Measurements from ENCODE around the gene S100A3.
"Not testable (repeated sequence)": the region's sequence is repeated elsewhere in the genome, so short reads cannot be mapped to it uniquely, and the experiment has no call there.

S100A3 gene

DNA sequence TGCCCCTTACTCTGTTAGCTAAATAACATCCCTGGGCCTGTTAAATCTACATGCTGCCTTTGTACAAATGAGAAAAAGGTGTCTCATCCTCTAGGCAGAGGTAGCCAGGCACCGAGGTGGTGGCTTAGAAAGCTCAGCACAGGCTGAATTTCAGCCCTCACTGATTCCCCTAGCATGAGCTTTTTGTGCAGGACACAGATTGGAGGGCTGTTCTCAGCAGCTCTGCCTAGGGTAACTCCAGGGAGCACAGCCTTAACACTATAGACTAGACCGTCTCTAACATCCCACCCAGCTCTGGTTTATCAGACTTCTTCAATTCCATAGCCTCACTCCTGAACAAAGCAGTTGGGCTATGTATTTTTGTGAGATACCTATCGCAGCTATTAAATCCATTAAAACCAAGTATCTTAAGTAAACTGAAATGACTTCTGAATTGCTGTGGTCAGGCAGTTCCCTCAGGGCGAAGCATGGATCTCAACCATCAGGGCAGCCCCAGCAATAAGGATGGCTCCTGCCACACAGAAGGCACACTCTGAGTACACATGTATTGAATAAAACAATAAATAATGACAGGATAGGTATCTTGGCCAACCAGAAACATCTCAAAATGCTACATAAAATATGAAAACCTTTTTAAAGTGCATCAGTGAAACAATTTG, 28.1 kb downstream of the S100A3 start:
- H3K27me3 ChIP-seq (ENCODE audit: control insufficient read depth, insufficient read depth, low read length) = peaks cover 34% of the 10 kb centered on the region
- H3K4me3 ChIP-seq (ENCODE audit: low read depth, low read length) = no peak overlapping the region
- H3K36me3 ChIP-seq (ENCODE audit: control insufficient read depth, insufficient read depth, low read length) = no peaks in the 10 kb centered on the region
- H3K9me3 ChIP-seq (ENCODE audit: control insufficient read depth, insufficient read depth, low read depth, low read length) = no peaks in the 10 kb centered on the region
- peaks cover 18% of the 10 kb centered on the region for H3K4me1 ChIP-seq (ENCODE audit: control insufficient read depth, insufficient read depth, low read length)
- H3K27ac ChIP-seq (ENCODE audit: low read depth, low read length) = no peak overlapping the region
- no peak overlapping the region for H3K9ac ChIP-seq (ENCODE audit: low read length)

- Histone ChIP-seq H3K4me1 (ENCODE audit: control insufficient read depth, insufficient read depth, low read length) (peaks cover 18% of the 10 kb centered on the region), H3K27me3 (ENCODE audit: control insufficient read depth, insufficient read depth, low read length) (peaks cover 41% of the 10 kb centered on the region)
- not testable (repeated sequence) for H3K36me3 ChIP-seq (ENCODE audit: control insufficient read depth, insufficient read depth, low read length); H3K4me3 ChIP-seq (ENCODE audit: low read depth, low read length); H3K27ac ChIP-seq (ENCODE audit: low read depth, low read length); H3K9me3 ChIP-seq (ENCODE audit: control insufficient read depth, insufficient read depth, low read depth, low read length); H3K9ac ChIP-seq (ENCODE audit: low read length)
Observed at GRCh38 chr1:153520137-153520691, 28.8 kb downstream of the S100A3 start.

- H3K9ac ChIP-seq (ENCODE audit: low read length) = no peak overlapping the region
- H3K4me1 ChIP-seq (ENCODE audit: control insufficient read depth, insufficient read depth, low read length) = peaks cover 17% of the 10 kb centered on the region
- peaks cover 50% of the 10 kb centered on the region for H3K27me3 ChIP-seq (ENCODE audit: control insufficient read depth, insufficient read depth, low read length)
- H3K36me3 ChIP-seq (ENCODE audit: control insufficient read depth, insufficient read depth, low read length) = no peaks in the 10 kb centered on the region
- no peak overlapping the region for H3K27ac ChIP-seq (ENCODE audit: low read depth, low read length)
- no peak overlapping the region for H3K4me3 ChIP-seq (ENCODE audit: low read depth, low read length)
- H3K9me3 ChIP-seq (ENCODE audit: control insufficient read depth, insufficient read depth, low read depth, low read length) = no peaks in the 10 kb centered on the region
Observed at GRCh38 chr1:153519242-153519641, 29.8 kb downstream of the S100A3 start.

- H3K4me1 ChIP-seq (ENCODE audit: control insufficient read depth, insufficient read depth, low read length) = peaks cover 13% of the 10 kb centered on the region
- no peak overlapping the region for H3K4me3 ChIP-seq (ENCODE audit: low read depth, low read length)
- no peak overlapping the region for H3K9ac ChIP-seq (ENCODE audit: low read length)
- no peaks in the 10 kb centered on the region for H3K9me3 ChIP-seq (ENCODE audit: control insufficient read depth, insufficient read depth, low read depth, low read length)
- no peak overlapping the region for H3K27ac ChIP-seq (ENCODE audit: low read depth, low read length)
- H3K27me3 ChIP-seq (ENCODE audit: control insufficient read depth, insufficient read depth, low read length) = peaks cover 73% of the 10 kb centered on the region
- no peaks in the 10 kb centered on the region for H3K36me3 ChIP-seq (ENCODE audit: control insufficient read depth, insufficient read depth, low read length)
Observed at GRCh38 chr1:153515504-153516394, 33.3 kb downstream of the S100A3 start.

GRCh38 chr1:153513666-153514065, 35.4 kb downstream of the S100A3 start:
- Histone ChIP-seq H3K4me1 (ENCODE audit: control insufficient read depth, insufficient read depth, low read length) (peaks cover 8% of the 10 kb centered on the region; the same call in 1 of the 2 replicates), H3K27me3 (ENCODE audit: control insufficient read depth, insufficient read depth, low read length) (peaks cover 60% of the 10 kb centered on the region)

GRCh38 chr1:153513023-153513422, 36.0 kb downstream of the S100A3 start:
- H3K4me1 ChIP-seq (ENCODE audit: control insufficient read depth, insufficient read depth, low read length) = peaks cover 8% of the 10 kb centered on the region; the same call in 1 of the 2 replicates

More at GRCh38 chr1:153513666-153514065, 35.4 kb downstream of the S100A3 start:
- Histone ChIP-seq H3K9ac (ENCODE audit: low read length) (no peak overlapping the region), H3K27ac (ENCODE audit: low read depth, low read length) (no peak overlapping the region), H3K9me3 (ENCODE audit: control insufficient read depth, insufficient read depth, low read depth, low read length) (no peaks in the 10 kb centered on the region), H3K36me3 (ENCODE audit: control insufficient read depth, insufficient read depth, low read length) (no peaks in the 10 kb centered on the region), H3K4me3 (ENCODE audit: low read depth, low read length) (no peak overlapping the region)

GRCh38 chr1:153510984-153511410, 38.1 kb downstream of the S100A3 start:
- Histone ChIP-seq H3K9me3 (ENCODE audit: control insufficient read depth, insufficient read depth, low read depth, low read length) (no peaks in the 10 kb centered on the region), H3K27me3 (ENCODE audit: control insufficient read depth, insufficient read depth, low read length) (peaks cover 40% of the 10 kb centered on the region), H3K9ac (ENCODE audit: low read length) (no peak overlapping the region), H3K4me3 (ENCODE audit: low read depth, low read length) (no peak overlapping the region), H3K27ac (ENCODE audit: low read depth, low read length) (no peak overlapping the region), H3K36me3 (ENCODE audit: control insufficient read depth, insufficient read depth, low read length) (no peaks in the 10 kb centered on the region), H3K4me1 (ENCODE audit: control insufficient read depth, insufficient read depth, low read length) (peaks cover 12% of the 10 kb centered on the region; the same call in 1 of the 2 replicates)

More at GRCh38 chr1:153513023-153513422, 36.0 kb downstream of the S100A3 start:
- H3K9ac ChIP-seq (ENCODE audit: low read length) = no peak overlapping the region
- H3K9me3 ChIP-seq (ENCODE audit: control insufficient read depth, insufficient read depth, low read depth, low read length) = no peaks in the 10 kb centered on the region
- no peak overlapping the region for H3K27ac ChIP-seq (ENCODE audit: low read depth, low read length)
- H3K36me3 ChIP-seq (ENCODE audit: control insufficient read depth, insufficient read depth, low read length) = no peaks in the 10 kb centered on the region
- H3K27me3 ChIP-seq (ENCODE audit: control insufficient read depth, insufficient read depth, low read length) = peaks cover 57% of the 10 kb centered on the region
- H3K4me3 ChIP-seq (ENCODE audit: low read depth, low read length) = no peak overlapping the region

- no peak overlapping the region for H3K27ac ChIP-seq (ENCODE audit: low read depth, low read length)
- peaks cover 7% of the 10 kb centered on the region; the same call in 1 of the 2 replicates for H3K4me1 ChIP-seq (ENCODE audit: control insufficient read depth, insufficient read depth, low read length)
- H3K9ac ChIP-seq (ENCODE audit: low read length) = no peak overlapping the region
- H3K4me3 ChIP-seq (ENCODE audit: low read depth, low read length) = no peak overlapping the region
- H3K27me3 ChIP-seq (ENCODE audit: control insufficient read depth, insufficient read depth, low read length) = peaks cover 29% of the 10 kb centered on the region
- H3K36me3 ChIP-seq (ENCODE audit: control insufficient read depth, insufficient read depth, low read length) = no peaks in the 10 kb centered on the region
- no peaks in the 10 kb centered on the region for H3K9me3 ChIP-seq (ENCODE audit: control insufficient read depth, insufficient read depth, low read depth, low read length)
Observed at GRCh38 chr1:153509729-153510354, 39.2 kb downstream of the S100A3 start.

DNA sequence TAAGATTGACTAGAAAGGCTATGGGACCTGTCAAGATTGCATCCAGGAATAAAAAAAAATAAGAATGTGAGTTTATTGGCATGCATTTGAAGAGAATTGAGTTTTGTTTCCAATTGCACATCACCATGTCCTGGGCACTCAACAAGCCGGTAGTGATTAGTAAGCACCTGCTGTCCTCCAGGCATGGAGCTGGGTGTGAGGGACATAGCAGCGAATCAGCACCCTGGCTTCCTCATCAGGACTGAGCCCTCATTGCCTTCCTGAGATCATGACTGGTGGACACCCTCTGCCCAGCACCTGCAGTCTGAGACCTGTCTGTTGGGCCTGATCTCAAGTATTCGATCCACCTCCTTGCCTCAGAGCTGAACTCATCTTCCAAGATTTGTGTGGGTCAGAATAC, 40.0 kb downstream of the S100A3 start:
- no peaks in the 10 kb centered on the region for H3K9me3 ChIP-seq (ENCODE audit: control insufficient read depth, insufficient read depth, low read depth, low read length)
- no peak overlapping the region for H3K27ac ChIP-seq (ENCODE audit: low read depth, low read length)
- no peak overlapping the region for H3K4me3 ChIP-seq (ENCODE audit: low read depth, low read length)
- H3K36me3 ChIP-seq (ENCODE audit: control insufficient read depth, insufficient read depth, low read length) = no peaks in the 10 kb centered on the region
- H3K9ac ChIP-seq (ENCODE audit: low read length) = no peak overlapping the region
- peaks cover 21% of the 10 kb centered on the region for H3K27me3 ChIP-seq (ENCODE audit: control insufficient read depth, insufficient read depth, low read length)
- peaks cover 7% of the 10 kb centered on the region; the same call in 1 of the 2 replicates for H3K4me1 ChIP-seq (ENCODE audit: control insufficient read depth, insufficient read depth, low read length)

DNA sequence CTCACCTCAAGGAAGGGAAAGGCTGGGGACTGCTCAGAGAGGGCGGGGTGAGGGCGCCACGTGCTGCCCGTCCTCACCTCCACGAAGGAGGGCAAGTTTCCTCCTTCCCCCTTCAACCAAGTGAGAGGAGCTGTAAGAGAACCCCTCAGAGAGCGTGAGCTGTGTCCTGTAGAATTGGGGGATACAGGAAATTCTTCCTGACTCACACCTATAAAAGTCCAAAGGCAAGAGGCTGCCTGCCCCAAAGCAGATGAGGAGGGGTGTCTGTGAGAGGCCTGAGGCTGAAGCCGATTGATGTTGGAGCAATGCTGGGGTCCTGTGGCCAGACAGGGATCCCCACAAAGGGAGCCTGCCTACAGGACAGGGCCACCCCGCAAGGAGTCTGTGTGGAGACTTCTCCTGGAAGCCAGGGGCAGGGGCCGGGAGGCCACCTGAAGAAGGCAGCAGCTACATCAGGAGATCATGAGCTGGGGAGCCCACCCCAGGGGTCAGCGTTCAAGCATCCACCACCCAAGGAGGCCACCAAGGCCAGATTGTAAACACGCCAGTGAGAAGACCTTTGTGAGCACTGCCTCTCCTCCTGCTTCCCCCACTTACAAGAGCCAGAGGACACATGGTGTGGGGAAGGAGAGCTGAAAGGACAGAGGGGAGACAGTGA, 41.0 kb downstream of the S100A3 start:
- no peak overlapping the region for H3K27ac ChIP-seq (ENCODE audit: low read depth, low read length)
- H3K4me3 ChIP-seq (ENCODE audit: low read depth, low read length) = no peak overlapping the region
- peaks cover 12% of the 10 kb centered on the region for H3K27me3 ChIP-seq (ENCODE audit: control insufficient read depth, insufficient read depth, low read length)
- H3K36me3 ChIP-seq (ENCODE audit: control insufficient read depth, insufficient read depth, low read length) = no peaks in the 10 kb centered on the region
- peaks cover 7% of the 10 kb centered on the region; the same call in 1 of the 2 replicates for H3K4me1 ChIP-seq (ENCODE audit: control insufficient read depth, insufficient read depth, low read length)
- H3K9ac ChIP-seq (ENCODE audit: low read length) = no peak overlapping the region
- H3K9me3 ChIP-seq (ENCODE audit: control insufficient read depth, insufficient read depth, low read depth, low read length) = no peaks in the 10 kb centered on the region
